SK-N-MC (cell line): Measurements from ENCODE around the gene UBE2U.

Experiments used
- DNase-seq: peaks from one replicate; pipeline ENCODE4 v3.0.0-alpha.2; 2011; ENCODE audit warnings: low read depth, low spot score
- H3K27ac ChIP-seq: fragments of 200-600 bp; sonication (generic); 2 replicates; pipeline ENCODE4 v1.5.1; 2016; ENCODE audit warnings: mixed run types
- H3K36me3 ChIP-seq: fragments of 200-600 bp; sonication (generic); 2 replicates; pipeline ENCODE4 v1.6.1; 2017; ENCODE audit warnings: antibody characterized with exemption, low read length, mixed read lengths; ENCODE audit not compliant: insufficient read depth
- H3K4me3 ChIP-seq: fragments of 200-600 bp; sonication (generic); 2 replicates; pipeline ENCODE4 v1.5.1; 2016
- H3K9ac ChIP-seq: fragments of 200-600 bp; sonication (generic); 2 replicates; pipeline ENCODE4 v1.8.0; 2017; ENCODE audit warnings: mixed run types, mixed read lengths; ENCODE audit not compliant: insufficient read length
- H3K9me3 ChIP-seq: fragments of 200-600 bp; sonication (generic); 2 replicates; pipeline ENCODE4 v1.6.1; 2017; ENCODE audit warnings: low read depth, mild to moderate bottlenecking, antibody characterized with exemption, low read length, moderate library complexity, mixed read lengths
- EZH2 ChIP-seq: fragments of 200-600 bp; sonication (generic); IDR thresholded peaks from one replicate; pipeline ENCODE4 v1.6.1; 2017; ENCODE audit warnings: antibody characterized with exemption
- FOXP2 ChIP-seq: optimal IDR thresholded peaks from 2 replicates; pipeline ENCODE3; 2011; ENCODE audit warnings: mild to moderate bottlenecking, moderate library complexity; ENCODE audit not compliant: insufficient read depth; ENCODE audit errors: extremely low read length, control extremely low read depth
- POLR2AphosphoS5 ChIP-seq: IDR thresholded peaks from 2 replicates; pipeline ENCODE4 v1.6.1; 2012; ENCODE audit warnings: mild to moderate bottlenecking, low read depth, low read length, borderline replicate concordance

The UBE2U gene, protein sequence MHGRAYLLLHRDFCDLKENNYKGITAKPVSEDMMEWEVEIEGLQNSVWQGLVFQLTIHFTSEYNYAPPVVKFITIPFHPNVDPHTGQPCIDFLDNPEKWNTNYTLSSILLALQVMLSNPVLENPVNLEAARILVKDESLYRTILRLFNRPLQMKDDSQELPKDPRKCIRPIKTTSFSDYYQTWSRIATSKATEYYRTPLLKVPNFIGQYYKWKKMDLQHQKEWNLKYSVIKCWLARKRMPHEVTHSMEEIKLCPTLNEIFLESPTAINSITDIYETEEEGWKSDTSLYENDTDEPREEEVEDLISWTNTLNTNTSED

DNA sequence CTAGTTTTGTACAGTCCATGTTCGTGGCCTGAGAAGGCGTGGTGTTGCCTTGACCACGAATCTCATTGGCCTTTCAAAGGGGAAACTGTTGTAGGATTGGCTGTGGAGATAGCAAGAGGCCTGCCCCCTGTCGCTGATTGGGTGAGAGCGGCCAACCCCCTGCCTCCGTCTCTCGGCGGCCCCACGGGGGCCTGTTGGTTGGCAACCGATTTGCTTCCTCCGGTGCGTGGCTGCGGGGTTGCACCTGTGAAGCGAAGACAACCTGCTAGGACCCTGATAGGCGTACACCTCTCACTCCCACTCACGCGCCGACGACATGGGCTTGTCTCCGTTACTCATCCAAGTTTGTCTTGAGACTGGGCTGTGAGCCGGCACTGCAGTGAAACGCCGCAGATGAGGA lies at the start of gene UBE2U:
UBE2U (plus strand) TSS at position 204 of the 400 bp plus-strand sequence. CDS start 428 bp downstream, outside the sequence.
- no peak within 1 kb of the TSS for H3K27ac ChIP-seq
- TF ChIP-seq EZH2, result no peak
- no peak for TF ChIP-seq POLR2AphosphoS5
- TF ChIP-seq FOXP2, result no peak

DNA sequence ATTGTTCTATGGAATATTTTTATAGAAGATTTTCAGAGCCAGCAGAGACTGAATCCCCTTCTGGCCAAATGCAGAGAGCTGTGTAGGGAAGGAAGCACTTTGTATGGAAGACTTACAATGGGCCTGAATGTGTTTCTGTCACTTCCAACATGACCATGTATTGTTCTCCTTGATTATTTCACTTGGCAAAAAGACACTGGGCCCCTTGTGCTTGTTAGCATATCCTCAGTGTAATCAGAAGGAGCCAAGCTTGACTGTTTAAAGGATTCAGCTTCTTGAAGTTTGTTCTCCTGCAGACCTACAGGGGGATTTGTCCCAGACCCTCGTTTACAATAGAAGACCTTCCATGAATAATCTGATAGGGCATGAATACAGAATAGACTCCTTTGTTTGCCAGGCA lies 48.1 kb upstream of the UBE2U start:
- Histone ChIP-seq H3K9me3 (no peaks in the 10 kb centered on the region), H3K4me3 (no peak overlapping the region), H3K9ac (no peak overlapping the region), H3K27ac (no peak overlapping the region), H3K36me3 (no peaks in the 10 kb centered on the region)
- TF ChIP-seq FOXP2, result no peak
- TF ChIP-seq POLR2AphosphoS5, result no peak
- no peak for TF ChIP-seq EZH2
- DNase-seq, result no peak

More for the DNA sequence above, at the start of gene UBE2U:
- no peaks in the 10 kb centered on the region for H3K9me3 ChIP-seq
- no peak within 1 kb of the TSS for H3K4me3 ChIP-seq
- DNase-seq, result no peak
- H3K9ac ChIP-seq, result no peak within 1 kb of the TSS
- H3K36me3 ChIP-seq, result no peaks in the 10 kb centered on the region

- H3K27ac ChIP-seq, result no peak overlapping the region
- no peak for TF ChIP-seq FOXP2
- TF ChIP-seq POLR2AphosphoS5, result no peak
- no peak for TF ChIP-seq EZH2
- no peaks in the 10 kb centered on the region for H3K36me3 ChIP-seq
- H3K9ac ChIP-seq, result no peak overlapping the region
- no peak overlapping the region for H3K4me3 ChIP-seq
- H3K9me3 ChIP-seq, result no peaks in the 10 kb centered on the region
- no peak for DNase-seq
These were observed 42.0 kb upstream of the UBE2U start for GRCh38 chr1:64161357-64161941.

DNA sequence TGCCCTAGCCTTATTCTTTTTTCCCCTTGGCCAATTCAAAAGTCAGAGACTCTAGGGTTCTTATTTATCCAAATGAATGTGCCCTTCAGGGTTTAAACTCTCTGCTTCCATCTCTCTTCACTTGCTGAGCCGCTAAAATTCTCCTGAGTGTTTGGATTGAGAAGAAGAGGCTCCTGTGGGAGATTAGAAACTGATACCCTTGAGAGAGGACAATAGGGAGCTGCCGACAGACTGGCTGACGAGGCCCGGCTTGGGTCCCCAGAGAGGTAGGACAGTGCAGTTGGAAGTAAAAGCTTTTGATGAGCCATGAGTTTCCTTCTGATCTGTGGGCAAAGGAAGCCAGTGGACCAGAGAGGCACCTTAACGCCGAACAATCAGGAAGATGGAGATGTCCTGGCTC lies 41.3 kb upstream of the UBE2U start:
- no peak for DNase-seq
- H3K27ac ChIP-seq, result no peak overlapping the region
- H3K36me3 ChIP-seq, result no peaks in the 10 kb centered on the region
- H3K9ac ChIP-seq, result no peak overlapping the region
- H3K9me3 ChIP-seq, result no peaks in the 10 kb centered on the region
- H3K4me3 ChIP-seq, result no peak overlapping the region
- TF ChIP-seq POLR2AphosphoS5 (no peak), FOXP2 (no peak), EZH2 (no peak)

GRCh38 chr1:64162804-64163203 lies 40.6 kb upstream of the UBE2U start:
- no peak overlapping the region for H3K9ac ChIP-seq
- DNase-seq, result no peak
- H3K4me3 ChIP-seq, result no peak overlapping the region
- no peaks in the 10 kb centered on the region for H3K9me3 ChIP-seq
- TF ChIP-seq FOXP2, result no peak
- TF ChIP-seq EZH2, result no peak
- TF ChIP-seq POLR2AphosphoS5, result no peak
- no peaks in the 10 kb centered on the region for H3K36me3 ChIP-seq
- no peak overlapping the region for H3K27ac ChIP-seq

DNA sequence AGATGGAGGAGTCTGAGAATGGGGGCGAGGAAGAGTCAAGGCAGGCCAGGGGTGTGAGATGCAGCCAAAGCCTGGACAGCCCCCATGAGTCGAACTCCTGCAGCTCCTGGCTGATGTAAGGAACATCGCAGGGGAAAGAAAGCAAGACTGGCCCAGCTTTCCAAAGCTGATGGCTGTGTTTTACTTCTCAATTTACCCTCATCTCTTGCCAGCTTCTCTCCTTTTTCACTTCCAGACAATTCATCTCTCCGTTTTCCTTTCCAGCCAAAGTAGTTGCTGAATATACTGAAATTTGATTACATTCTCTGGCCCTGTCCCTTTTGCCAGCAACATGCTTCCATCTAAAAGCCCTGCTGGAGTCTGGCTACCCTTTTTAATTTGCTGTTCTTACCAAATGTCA lies 40.0 kb upstream of the UBE2U start:
- TF ChIP-seq FOXP2 (no peak), POLR2AphosphoS5 (no peak), EZH2 (no peak)
- Histone ChIP-seq H3K9ac (no peak overlapping the region), H3K9me3 (no peaks in the 10 kb centered on the region), H3K4me3 (no peak overlapping the region), H3K27ac (no peak overlapping the region), H3K36me3 (no peaks in the 10 kb centered on the region)
- no peak for DNase-seq

- no peak overlapping the region for H3K27ac ChIP-seq
- TF ChIP-seq EZH2, result no peak
- no peak for TF ChIP-seq FOXP2
- TF ChIP-seq POLR2AphosphoS5, result no peak
- no peak overlapping the region for H3K9ac ChIP-seq
- no peaks in the 10 kb centered on the region for H3K36me3 ChIP-seq
- H3K9me3 ChIP-seq, result no peaks in the 10 kb centered on the region
- no peak for DNase-seq
- H3K4me3 ChIP-seq, result no peak overlapping the region
These were observed 39.5 kb upstream of the UBE2U start for GRCh38 chr1:64163970-64164369.

- no peaks in the 10 kb centered on the region for H3K36me3 ChIP-seq
- no peak for TF ChIP-seq EZH2
- no peak for TF ChIP-seq POLR2AphosphoS5
- no peak for TF ChIP-seq FOXP2
- no peaks in the 10 kb centered on the region for H3K9me3 ChIP-seq
- no peak for DNase-seq
- no peak overlapping the region for H3K27ac ChIP-seq
- H3K9ac ChIP-seq, result no peak overlapping the region
- H3K4me3 ChIP-seq, result no peak overlapping the region
These were observed 36.8 kb upstream of the UBE2U start for GRCh38 chr1:64166629-64167028.
